DMS 273 (cell line): ENCODE measurements around the gene NACA2.
"Not testable (repeated sequence)": the region's sequence is repeated elsewhere in the genome, so short reads cannot be mapped to it uniquely, and the experiment has no call there.

Experiments used
- DNase-seq: peaks from one replicate; lab custom pipeline; 2025; ENCODE audit not compliant: unreplicated experiment; lab: John Stamatoyannopoulos, UW

NACA2 gene

DNA sequence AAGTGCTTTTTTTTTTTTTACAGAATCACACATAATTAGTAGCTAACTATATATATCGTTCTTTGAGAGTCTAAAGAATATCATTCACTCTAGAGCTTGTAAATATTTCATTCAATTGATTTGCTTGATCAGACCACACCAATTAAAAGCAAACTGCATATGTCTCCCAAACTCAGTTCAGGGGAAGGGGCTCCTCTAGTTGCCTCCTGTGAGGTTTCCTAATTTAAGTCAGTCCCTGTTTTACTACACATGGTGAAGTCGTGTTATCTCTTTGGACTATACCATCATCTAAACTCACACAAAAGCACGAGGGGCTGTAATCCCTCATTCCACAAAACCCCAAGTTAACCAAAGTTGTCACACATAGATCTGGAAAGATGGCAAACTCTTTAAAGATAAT, 11.7 kb downstream of the NACA2 start:
- no peak for DNase-seq

DNA sequence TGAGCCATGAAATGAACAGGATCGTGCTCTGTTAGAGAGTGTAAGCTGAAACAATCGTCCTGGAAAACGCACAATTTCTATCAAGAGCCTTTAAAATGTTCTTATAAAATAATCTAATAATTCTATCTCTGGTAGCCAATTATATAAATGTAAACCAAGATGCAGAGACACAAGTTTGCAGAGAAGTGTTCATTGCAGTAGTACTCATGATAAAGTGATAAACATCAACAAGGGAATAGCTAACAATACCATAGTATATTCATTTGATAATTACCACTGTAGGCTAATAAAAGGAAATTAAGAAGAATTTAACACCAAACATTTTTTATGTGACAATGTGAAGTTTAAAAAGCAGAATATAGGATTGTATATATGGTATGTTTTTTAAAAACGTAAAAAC, 12.4 kb downstream of the NACA2 start:
- DNase-seq: no peak

DNA sequence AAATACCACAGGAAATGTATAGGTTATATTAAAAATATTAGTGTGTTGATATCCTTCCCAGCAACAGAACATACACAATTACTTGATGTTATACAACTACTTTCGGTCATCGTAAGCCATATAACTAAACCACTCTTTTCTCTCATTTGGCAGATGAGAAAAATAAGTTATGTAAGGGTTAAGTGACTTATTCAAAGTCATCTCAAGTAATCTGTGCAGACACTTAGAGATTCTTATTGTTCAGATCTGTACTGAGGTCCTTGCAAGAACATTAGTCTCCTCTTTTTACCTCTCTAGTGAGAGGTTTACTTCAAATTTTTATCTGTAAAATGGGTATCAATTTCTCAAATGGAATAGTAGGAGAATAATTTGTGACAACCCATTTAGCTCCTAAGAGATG, 15.0 kb downstream of the NACA2 start:
- no peak for DNase-seq

DNA sequence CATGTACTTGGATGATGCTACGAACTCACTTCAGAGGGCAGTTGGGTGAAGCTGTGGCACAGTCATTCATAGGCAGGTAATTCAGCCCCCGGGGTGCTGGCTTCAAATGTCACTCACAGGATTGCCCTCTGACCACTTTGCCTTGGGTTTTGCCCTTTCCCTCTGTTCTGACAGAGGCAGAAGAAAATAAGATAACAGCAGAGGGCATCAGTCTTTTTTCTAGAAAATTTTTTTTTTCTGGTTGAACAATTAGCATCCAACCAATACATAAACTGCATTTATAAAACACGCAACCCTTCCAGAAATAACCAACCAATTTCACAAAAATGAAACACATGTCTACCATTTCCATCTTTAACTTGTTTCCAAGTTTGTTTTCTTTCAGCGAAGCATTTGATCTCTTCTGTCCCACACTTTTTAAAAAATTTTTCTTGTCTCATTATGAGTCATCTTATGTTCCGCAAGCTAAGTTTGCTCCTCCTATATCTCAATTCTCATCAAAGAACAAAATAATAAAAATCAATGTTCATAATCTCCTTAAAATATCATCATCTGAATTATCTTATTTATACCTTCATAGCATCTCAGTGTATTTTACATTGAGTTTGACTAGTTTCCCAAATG, 15.6 kb downstream of the NACA2 start:
- DNase-seq: no peak

DNA sequence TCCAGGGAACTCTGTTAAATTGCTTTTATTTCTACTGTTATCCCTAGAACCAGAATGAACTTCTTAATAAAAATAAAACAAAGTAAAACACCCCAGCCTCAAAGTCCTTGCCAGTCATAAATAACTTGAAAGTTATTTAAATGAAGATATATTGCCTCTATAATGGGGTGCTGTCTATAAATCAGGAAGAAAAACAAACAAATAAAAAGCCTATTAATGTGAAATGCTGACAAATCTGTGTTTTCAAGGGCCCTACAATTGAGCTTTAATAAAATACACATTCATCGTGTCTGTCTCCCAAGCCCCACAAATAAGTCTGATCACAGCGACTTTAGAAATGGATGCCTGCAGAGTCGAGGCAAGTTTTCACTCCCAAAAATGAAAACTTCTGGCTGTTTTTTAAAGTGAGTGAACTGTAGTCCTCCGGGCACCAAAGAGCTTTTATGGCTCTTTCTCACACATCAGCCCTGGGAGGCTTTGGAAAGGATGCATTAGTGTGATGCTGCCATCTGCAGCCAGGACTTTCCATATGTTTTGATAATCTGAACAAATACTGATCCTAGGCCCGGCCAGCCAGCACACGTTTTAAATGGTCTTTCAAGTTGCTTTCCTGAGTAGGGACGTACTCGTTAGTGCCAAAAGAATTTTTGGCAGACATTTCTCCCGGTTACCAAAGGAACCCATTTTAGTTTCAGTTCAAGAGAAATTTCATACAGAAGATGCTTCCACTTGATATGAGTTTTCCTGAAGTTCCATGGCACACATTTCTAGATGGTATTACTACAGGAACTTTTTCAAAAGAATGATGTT, 16.3 kb downstream of the NACA2 start:
- peak; percentile 87 for DNase-seq

DNA sequence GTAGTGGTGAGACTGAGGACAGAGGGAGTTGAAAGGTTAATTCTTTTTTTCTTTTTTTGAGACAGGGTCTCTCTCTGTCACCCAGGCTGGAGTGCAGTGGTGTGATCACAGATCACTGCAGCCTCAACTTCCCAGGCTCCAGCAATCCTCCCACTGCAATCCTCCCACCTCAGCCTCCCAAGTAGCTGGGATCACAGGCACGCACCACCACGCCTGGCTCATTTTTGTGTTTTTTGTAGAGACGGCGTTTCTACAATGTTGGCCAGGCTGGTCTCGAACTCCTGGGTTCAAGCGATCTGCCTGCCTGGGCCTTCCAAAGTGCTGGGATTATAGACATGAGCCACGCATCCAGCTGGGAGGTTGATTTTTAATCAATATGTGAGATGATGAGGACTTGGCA, 18.5 kb downstream of the NACA2 start:
- not testable (repeated sequence) for DNase-seq

DNA sequence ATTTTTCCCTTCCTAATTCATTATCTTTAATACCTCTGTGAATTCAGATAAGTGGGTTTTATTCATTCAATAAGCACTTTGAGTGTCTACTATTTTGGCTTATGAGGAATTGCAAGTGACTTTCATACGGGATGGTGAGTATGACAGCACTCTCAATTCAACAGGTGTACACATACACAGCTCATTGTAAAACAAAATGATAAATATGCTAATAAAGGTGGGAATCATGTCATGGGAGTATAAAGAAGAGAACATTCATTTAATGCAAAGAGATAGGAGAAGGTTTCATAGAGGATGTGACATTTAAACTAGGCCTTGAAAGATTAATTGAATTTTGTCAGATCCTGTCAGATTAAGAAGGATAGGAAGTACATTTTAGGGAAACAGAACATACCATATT, 19.4 kb downstream of the NACA2 start:
- DNase-seq: no peak

DNA sequence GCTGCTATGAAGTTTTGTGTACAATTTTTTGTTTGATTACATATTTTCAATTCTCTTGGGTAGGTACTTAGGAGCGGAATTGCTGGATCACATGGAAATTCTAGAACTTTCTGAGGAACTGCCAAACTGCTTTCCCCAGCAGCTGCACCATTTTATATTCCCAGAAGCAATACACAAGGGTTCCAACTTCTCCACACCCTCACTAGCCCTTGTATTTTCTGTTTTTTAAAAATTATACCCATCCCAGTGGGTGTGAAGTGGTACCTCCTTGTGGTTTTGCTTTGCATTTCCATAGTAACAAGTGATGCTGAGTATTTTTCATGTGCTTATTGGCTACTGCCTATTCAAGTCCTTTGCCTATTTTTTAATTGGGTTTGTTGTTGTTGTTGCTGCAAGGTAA, 20.9 kb downstream of the NACA2 start:
- DNase-seq: peak; percentile 59

DNA sequence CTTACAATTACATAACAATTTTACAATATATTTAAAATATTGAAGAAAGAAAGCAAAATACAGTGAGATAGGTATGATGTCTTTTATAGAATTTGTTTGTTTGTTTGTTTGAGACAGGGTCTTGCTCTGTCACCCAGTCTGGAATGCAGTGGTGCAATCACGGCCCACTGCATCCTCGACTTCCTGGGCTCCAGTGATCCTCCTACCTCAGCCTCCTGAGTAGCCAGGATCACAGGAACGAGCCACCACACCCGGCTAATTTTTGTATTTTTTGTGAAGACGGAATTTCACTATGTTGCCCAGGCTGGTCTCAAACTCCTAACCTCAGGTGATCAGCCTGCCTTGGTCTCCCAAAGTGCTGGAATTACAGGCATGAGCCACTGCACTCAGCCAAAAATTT, 21.5 kb downstream of the NACA2 start:
- DNase-seq: not testable (repeated sequence)

DNA sequence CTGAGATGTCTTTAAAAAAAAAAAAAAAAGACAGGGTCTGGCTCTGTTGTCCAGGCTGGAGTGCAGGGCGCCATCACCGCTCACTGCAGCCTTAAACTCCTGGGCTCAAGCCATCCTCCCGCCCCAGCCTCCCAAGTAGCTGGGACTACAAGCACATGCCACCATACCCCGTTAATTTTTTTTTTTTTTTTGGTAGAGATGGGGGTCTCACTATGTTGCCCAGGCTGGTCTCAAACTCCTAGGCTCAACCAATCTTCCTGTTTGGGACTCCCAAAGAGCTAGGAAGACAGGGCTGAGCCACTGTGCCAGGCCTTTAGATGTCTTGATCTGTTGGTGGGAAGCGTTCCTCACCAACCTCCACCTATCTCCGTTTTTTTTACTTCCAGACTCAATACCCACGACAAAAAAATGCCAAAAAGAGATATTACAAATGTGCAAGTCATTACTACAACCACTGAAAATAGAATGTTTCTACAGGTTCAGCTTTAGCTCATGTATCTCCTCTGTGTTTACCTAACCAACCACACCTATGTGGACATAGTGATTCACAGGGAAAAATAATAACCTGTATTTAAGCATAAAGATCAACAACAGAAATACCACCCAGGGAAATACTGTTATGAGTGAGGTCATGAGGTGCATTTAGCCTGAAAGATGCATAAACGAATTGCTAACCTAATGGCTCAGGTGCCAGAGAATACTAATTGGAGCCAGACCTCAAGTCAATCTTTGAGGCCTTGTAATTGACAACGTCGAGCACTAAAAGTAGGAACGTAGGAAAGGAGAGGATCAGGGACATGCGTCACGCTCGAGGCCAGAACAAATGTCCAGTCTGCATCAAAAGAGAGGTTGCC, 22.6 kb downstream of the NACA2 start:
- DNase-seq: no peak

DNA sequence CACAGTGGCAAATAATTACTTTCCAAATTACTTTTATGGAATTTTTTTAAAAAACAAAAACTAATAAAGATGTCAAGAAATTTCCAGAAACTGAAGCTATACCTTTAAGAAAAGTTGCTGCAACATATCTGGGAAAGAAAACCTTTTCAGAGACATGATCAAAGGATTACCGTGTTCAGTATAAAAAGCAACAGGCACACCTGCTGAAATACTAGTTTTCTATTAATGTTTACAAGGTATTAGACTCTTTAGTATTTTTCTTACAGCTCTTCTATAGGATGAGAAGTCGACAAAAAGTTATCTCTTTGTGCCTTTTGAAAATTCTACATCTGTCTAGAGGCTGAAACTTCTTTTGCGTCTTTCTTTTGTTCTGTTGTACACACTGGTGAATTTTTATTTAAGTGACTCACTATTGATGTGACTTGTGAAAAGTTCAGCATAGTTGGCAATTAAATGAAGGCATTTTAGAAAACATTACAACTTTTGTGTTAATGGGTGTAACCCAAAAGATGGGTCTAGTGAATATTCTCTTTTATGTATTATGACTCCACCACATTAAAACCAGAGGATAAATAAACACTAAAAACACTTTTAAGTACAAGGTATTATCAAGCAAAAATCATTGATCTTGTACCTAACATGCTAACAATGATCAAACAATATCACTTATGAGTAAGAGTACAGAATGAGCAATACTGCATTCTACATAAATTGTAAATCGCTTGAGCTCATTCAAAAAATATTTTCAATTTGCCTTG, 23.8 kb downstream of the NACA2 start:
- DNase-seq: no peak

DNA sequence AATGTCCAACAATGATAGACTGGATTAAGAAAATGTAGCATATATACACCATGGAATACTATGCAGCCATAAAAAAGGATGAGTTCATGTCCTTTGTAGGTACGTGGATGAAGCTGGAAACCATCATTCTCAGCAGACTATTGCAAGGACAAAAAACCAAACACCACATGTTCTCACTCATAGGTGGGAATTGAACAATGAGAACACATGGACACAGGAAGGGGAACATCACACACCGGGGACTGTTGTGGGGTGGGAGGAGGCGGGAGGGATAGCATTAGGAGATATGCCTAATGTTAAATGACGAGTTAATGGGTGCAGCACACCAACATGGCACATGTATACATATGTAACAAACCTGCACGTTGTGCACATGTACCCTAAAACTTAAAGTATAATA, 24.6 kb downstream of the NACA2 start:
- not testable (repeated sequence) for DNase-seq

DNA sequence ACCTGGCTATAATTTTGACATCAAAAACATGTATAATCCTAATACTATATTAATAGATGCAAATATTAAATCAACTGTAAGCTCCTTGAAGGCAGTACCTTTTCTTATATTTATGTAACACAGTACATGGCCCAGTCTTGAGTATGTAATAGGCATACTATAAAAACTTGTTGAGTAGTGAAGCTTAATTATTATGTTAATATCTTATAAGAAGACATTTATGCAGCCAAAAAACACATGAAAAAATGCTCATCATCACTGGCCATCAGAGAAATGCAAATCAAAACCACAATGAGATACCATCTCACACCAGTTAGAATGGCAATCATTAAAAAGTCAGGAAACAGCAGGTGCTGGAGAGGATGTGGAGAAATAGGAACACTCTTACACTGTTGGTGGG, 25.2 kb downstream of the NACA2 start:
- not testable (repeated sequence) for DNase-seq

DNA sequence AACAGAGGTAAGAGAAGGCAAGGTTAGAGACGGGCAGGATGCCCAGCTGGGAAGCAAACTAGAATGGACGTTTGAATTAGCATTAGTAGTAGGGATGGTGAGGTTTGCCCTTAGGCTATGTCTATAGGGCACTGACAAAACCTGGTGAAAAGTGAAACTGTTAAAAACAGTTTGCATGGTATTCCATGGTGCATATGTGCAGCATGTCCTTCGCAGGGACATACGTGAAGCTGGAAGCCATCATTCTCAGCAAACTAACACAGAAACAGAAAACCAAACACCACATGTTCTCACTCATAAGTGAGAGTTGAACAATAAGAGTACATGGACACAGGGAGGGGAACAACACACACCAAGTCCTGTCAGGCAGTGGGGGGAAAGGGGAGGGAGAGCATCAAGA, 25.8 kb downstream of the NACA2 start:
- no peak for DNase-seq

DNA sequence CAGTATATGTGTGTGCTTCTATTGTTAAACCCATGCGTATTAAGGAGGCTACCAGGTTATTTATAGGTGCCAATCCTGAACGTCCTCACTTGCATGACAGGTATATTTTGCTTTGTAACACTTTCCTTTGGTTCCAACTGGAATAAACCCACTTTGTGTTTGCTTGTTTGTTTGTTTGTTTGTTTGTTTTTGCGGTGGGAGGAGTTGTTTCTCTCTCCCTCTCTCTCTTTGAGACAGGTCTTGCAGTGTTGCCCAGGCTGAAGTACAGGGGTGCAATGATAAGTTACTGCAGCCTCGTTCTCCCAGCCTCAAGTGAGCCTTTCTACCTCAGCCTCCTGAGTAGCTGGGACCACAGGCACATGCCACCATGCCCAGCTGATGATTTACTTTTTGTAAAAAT, 28.7 kb downstream of the NACA2 start:
- no peak for DNase-seq

DNA sequence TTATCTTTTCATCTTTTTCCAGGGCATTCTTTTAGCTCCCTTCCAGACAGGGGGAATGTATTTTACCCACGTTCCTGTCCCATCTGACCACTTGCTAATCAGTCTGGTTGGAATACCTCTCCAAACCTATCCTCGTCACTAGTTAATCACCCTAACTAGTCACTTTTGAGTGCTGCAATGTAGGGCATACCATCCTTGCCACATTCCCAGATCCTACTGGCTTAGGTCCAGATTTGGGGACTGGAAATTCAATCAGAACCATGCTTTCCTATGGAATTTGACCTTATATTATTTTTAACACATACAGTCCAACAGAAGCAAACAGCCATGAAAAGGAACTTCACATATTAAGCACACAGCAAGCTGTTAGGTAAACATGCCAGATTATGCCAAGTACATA, 29.7 kb downstream of the NACA2 start:
- no peak for DNase-seq

DNA sequence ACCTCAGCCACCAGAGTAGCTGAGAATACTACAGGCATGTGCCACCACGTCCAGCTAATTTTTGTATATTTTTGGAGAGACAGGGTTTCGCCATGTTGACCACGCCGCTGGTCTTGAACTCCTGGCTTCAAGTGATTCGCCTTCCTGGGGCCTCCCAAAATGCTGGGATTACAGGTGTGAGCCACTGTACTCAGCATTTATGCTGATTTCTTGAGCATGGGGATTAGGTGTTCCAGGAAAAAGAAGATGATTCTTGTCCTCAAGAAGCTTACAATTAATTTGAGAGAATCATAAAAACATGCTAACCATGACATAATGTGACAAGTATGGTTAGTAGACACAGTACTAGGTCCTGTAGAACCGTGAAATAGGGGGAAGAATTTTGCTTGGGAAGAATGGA, 30.9 kb downstream of the NACA2 start:
- DNase-seq: no peak

DNA sequence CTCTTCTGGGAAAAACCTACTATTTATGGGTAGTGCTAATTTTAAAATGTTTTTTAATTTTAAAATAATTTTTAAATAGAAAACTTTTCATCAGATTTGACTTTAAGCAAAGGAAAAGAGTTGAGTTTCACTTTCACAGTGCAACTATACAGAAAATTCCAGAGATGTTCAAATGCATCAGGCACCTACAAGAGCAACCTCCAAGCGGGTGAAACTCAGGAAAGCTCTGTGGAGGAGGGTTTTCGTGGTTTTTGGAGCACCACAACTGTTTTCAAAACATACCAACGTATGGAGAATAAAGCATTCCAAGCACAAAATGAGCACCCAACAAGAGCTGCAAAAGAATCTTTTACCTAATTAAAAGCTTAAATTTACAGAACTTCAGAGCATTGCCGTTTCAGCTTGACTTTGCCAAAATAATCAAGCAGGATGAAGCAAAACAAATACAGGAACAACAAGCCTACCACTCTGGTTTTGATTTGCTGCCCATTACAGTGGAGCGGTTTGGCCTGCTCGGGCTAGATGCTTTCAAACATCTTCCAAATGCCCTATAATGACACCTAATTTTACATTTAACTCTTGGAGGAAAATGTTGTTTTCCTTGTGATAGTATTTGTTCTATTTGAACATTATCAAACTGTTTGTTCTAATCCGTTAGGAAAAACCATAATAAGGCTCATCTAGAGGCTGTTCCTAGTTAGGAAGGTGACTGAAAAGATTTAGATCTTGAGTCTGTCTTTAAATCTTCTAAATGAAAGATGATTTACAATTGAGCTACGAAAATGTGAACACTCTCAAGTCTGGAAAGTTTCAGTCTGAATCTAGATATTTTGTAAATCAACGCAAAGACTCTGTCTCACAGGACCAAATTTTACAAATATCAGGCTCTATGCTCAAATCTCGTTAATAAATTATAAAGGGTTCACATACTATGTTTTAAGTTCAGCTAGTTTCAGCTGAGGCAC, 34.5 kb downstream of the NACA2 start:
- no peak for DNase-seq

DNA sequence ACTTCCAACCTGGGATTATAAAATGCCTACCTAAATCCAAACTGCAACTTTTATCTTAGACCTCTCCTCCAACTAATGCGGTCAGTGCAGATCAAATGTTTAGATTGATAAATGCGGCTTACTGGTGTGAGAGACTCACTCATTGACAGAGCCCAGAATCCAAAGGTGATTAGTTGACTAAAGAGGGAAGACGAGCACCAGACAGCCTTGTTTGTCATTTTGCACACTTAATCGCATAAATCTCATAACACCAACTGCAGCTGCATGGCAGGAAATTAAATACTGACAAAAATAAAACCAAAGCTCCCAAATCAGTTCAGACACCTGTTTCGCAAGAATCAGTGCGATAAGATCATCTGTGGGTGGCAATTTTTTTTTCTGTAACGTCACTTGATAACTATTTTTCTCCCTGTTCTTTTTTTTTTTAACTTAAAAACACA, 35.9 kb downstream of the NACA2 start:
- DNase-seq: no peak

DNA sequence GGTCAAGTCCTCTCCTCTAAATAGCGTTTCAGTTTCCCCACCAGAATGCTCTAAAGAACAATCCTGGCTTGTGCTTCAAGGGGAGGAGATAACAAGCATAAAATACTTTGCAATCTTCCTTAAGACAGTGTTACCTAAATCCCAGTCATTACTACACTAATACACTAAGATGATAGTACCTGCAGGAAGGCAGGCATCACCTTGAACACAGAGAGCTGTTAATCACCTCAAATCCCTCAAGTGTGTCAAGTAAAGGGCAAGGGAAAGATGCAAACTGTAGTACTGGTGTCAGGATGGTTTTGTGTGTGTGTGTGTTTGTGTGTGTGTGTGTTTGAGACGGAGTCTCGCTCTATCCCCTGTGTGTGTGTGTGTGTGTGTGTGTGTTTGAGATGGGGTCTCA, 36.8 kb downstream of the NACA2 start:
- DNase-seq: no peak
